Left lung (tissue), 10 donors: Measurements from ENCODE around the gene TMED10. TPM values are rescaled to one million over a fixed set of nuclear protein-coding genes. Genes with fewer than 3 reads are reported as not detected.

Source experiments
- ATAC-seq: fragments of 200-7000 bp; cut with Tn5 transposase; one replicate; pipeline ENCODE4 v1.9.1; 2020; ENCODE audit warnings: moderate library complexity
- DNase-seq, 4 donors: peaks; one replicate each; pipeline ENCODE4 v3.0.0-alpha.2; 2013 to 2020
- H3K27ac ChIP-seq, 2 donors: fragments of 200-600 bp; sonication (generic) in 1 of 2; one replicate each; pipeline versions ENCODE4 v1.5.0 to v1.8.0; 2020 to 2021
- H3K27me3 ChIP-seq, 2 donors: fragments of 200-600 bp; sonication (generic) in 1 of 2; one replicate each; pipeline versions ENCODE4 v1.5.0 to v1.8.0; 2020 to 2021
- H3K36me3 ChIP-seq, 2 donors: fragments of 200-600 bp; sonication (generic) in 1 of 2; one replicate each; pipeline versions ENCODE4 v1.5.0 to v1.8.0; 2020 to 2021
- H3K4me1 ChIP-seq, 2 donors: fragments of 200-600 bp; one replicate each; pipeline ENCODE4 v1.8.0; 2021
- H3K4me3 ChIP-seq, 2 donors: fragments of 200-600 bp; sonication (generic) in 1 of 2; one replicate each; pipeline versions ENCODE4 v1.5.0 to v1.8.0; 2020 to 2021; ENCODE audit warnings: mild to moderate bottlenecking in 1 of 2
- H3K9me3 ChIP-seq, 2 donors: fragments of 200-600 bp; sonication (generic) in 1 of 2; one replicate each; pipeline versions ENCODE4 v1.5.0 to v1.8.0; 2020 to 2021
- CTCF ChIP-seq, 2 donors: fragments of 200-600 bp; sonication (generic) in 1 of 2; IDR thresholded peaks; one replicate each; pipeline versions ENCODE4 v1.5.0 to v1.8.0; 2021; ENCODE audit warnings: antibody characterized with exemption in 2 of 2
- intact Hi-C, 2 donors: fragments of 100-400 bp; cut with DNase I; formaldehyde crosslinking; loops; one replicate each; pipeline versions ENCODE4 v1.11.2 to v1.14.2; 2022
- polyA plus RNA-seq, 6 donors: library from polyadenylated mRNA; unstranded; fragments of 120-200 nt; gene quantifications; one replicate each; pipeline ENCODE4 v1.2.1, GENCODE V29; 2013; ENCODE audit not compliant: insufficient read length in 6 of 6
- total RNA-seq, 2 donors: library from RNA; stranded (reverse); fragmentation: NEBNext Ultra II Directional; extraction: Animal tissue kit (Norgen Biotek cat#: 25700); gene quantifications; one replicate each; pipeline ENCODE4 v1.2.1, GENCODE V29; 2021
- donor health status: DM: no; HTN: yes; CAD: no.
- donor health status: DM: no; HTN: no; CAD: no.

TMED10 gene
- total and polyA plus RNA-seq, 8 donors = 171 to 391 (median 197) TPM

GRCh38 chr14:75123991-75124390 is 52.4 kb downstream of the TMED10 start:
- Histone ChIP-seq H3K27ac (peak overlapping the region in 1 of 2 donors; percentile 77), H3K9me3 (no peaks in the 10 kb centered on the region), H3K36me3 (peaks cover 0 to 20% of the 10 kb centered on the region in 2 donors), H3K4me3 (no peak overlapping the region), H3K27me3 (no peaks in the 10 kb centered on the region), H3K4me1 (peaks cover 27 to 72% of the 10 kb centered on the region in 2 donors)
- intact Hi-C loops = no loop called here
- no peak for TF ChIP-seq CTCF (IDR thresholded peaks at IDR 0.05)
- ATAC-seq (no peak), DNase-seq (no peak)

GRCh38 chr14:75121552-75121951 is 54.9 kb downstream of the TMED10 start:
- intact Hi-C loops = no loop called here
- ATAC-seq (no peak), DNase-seq (no peak)

GRCh38 chr14:75120541-75121291 is 55.7 kb downstream of the TMED10 start:
- no peaks in the 10 kb centered on the region for H3K9me3 ChIP-seq
- H3K4me3 ChIP-seq = no peak overlapping the region
- H3K27me3 ChIP-seq = no peaks in the 10 kb centered on the region
- no peak for TF ChIP-seq CTCF (IDR thresholded peaks at IDR 0.05)
- H3K4me1 ChIP-seq = peaks cover 7 to 53% of the 10 kb centered on the region in 2 donors
- peaks cover 0 to 53% of the 10 kb centered on the region in 2 donors for H3K36me3 ChIP-seq
- intact Hi-C loops = no loop called here
- DNase-seq (no peak), ATAC-seq (peak; percentile 44)
- peak overlapping the region in 1 of 2 donors; percentile 85 for H3K27ac ChIP-seq

More at GRCh38 chr14:75121552-75121951, 54.9 kb downstream of the TMED10 start:
- no peak overlapping the region for H3K4me3 ChIP-seq
- TF ChIP-seq CTCF (IDR thresholded peaks at IDR 0.05) = no peak
- H3K27me3 ChIP-seq = no peaks in the 10 kb centered on the region
- no peaks in the 10 kb centered on the region for H3K9me3 ChIP-seq
- H3K27ac ChIP-seq = peak overlapping the region in 1 of 2 donors; percentile 85
- peaks cover 0 to 45% of the 10 kb centered on the region in 2 donors for H3K36me3 ChIP-seq
- H3K4me1 ChIP-seq = peaks cover 13 to 59% of the 10 kb centered on the region in 2 donors

- Histone ChIP-seq H3K36me3 (peaks cover 0 to 70% of the 10 kb centered on the region in 2 donors), H3K27ac (no peak overlapping the region), H3K9me3 (no peaks in the 10 kb centered on the region), H3K27me3 (no peaks in the 10 kb centered on the region), H3K4me1 (peaks cover 0 to 37% of the 10 kb centered on the region in 2 donors), H3K4me3 (no peak overlapping the region)
- intact Hi-C loops = no loop called here
- no peak for TF ChIP-seq CTCF (IDR thresholded peaks at IDR 0.05)
- no peak for ATAC-seq
- no peak for DNase-seq
Observed at GRCh38 chr14:75119056-75119455, 57.4 kb downstream of the TMED10 start.

- H3K27me3 ChIP-seq = no peaks in the 10 kb centered on the region
- DNase-seq (no peak), ATAC-seq (no peak)
- no peak for TF ChIP-seq CTCF (IDR thresholded peaks at IDR 0.05)
- H3K4me3 ChIP-seq = no peak overlapping the region
- H3K4me1 ChIP-seq = peaks cover 0 to 3% of the 10 kb centered on the region in 2 donors
- no peaks in the 10 kb centered on the region for H3K9me3 ChIP-seq
- no peak overlapping the region for H3K27ac ChIP-seq
- peaks cover 0 to 100% of the 10 kb centered on the region in 2 donors for H3K36me3 ChIP-seq
- intact Hi-C loops = no loop called here
Observed at GRCh38 chr14:75113932-75114539, 62.4 kb downstream of the TMED10 start.
